Body of pancreas (tissue), 4 donors: ENCODE results near the gene YBX3. TPM values are rescaled to one million over a fixed set of nuclear protein-coding genes. Genes with fewer than 3 reads are reported as not detected.

Source experiments
- ATAC-seq: fragments of 150-250 bp; one replicate; pipeline ENCODE4 v1.9.1; 2016
- DNase-seq, 4 donors: peaks; one replicate each; pipeline ENCODE4 v3.0.0-alpha.2; 2019
- H3K27ac ChIP-seq, 4 donors: fragments of 200-600 bp; sonication (generic); 1 replicate in 3 of 4; 2 replicates in 1 of 4; pipeline versions ENCODE4 v1.5.1 to v1.6.1; 2016 to 2019; ENCODE audit warnings: mild to moderate bottlenecking in 1 of 4, mixed read lengths in 1 of 4, moderate library complexity in 1 of 4
- H3K27me3 ChIP-seq, 2 donors: fragments of 200-600 bp; sonication (generic); one replicate each; pipeline ENCODE4 v1.6.0; 2016; ENCODE audit warnings: mild to moderate bottlenecking in 1 of 2
- H3K36me3 ChIP-seq, 2 donors: fragments of 200-600 bp; sonication (generic); replicated peaks in 1 of 2; 2 replicates each; pipeline ENCODE4 v1.5.1; 2016; ENCODE audit warnings: low read depth in 2 of 2; ENCODE audit not compliant: insufficient read depth in 1 of 2
- H3K4me1 ChIP-seq: fragments of 200-600 bp; sonication (generic); one replicate; pipeline ENCODE4 v1.6.0; 2016
- H3K4me3 ChIP-seq, 2 donors: fragments of 200-600 bp; sonication (generic); 1 replicate in 1 of 2; 2 replicates in 1 of 2; pipeline ENCODE4 v1.5.1; 2016 to 2019
- H3K9me3 ChIP-seq, 3 donors: fragments of 200-600 bp; sonication (generic); 1 replicate in 2 of 3; 2 replicates in 1 of 3; pipeline ENCODE4 v1.5.1; 2016
- CTCF ChIP-seq, 7 experiments: fragments of 450-650 bp in 4 of 7; fragments of 200-600 bp in 3 of 7; sonication (generic) in 3 of 7; IDR thresholded peaks; one replicate each; pipeline ENCODE4 v1.5.1; 2016 to 2019; ENCODE audit warnings: antibody characterized with exemption in 7 of 7
- POLR2A ChIP-seq, 3 donors: fragments of 450-650 bp; IDR thresholded peaks; one replicate each; pipeline ENCODE4 v1.6.1; 2016; ENCODE audit warnings: antibody characterized with exemption in 3 of 3, mild to moderate bottlenecking in 2 of 3
- WGBS, 2 donors: methylation state at CpG; one replicate each; pipeline ENCODE4 v1.1.5; 2017; 5-methylcytosine and 5-hydroxymethylcytosine counted together
- intact Hi-C: fragments of 100-400 bp; cut with DNase I; formaldehyde crosslinking; loops from one replicate; pipeline ENCODE4 v1.15.1; 2023
- total RNA-seq, 2 donors: library from RNA; depleted of rRNA; stranded (reverse); fragments of >200 nt; gene quantifications; one replicate each; pipeline ENCODE4 v1.1.0, GENCODE V29; 2016

YBX3 gene
- total RNA-seq, 2 donors from 2014 or later, result 293 to 403 TPM

GRCh38 chr12:10697156-10697555, 26.0 kb downstream of the YBX3 start:
- Histone ChIP-seq H3K36me3 (peaks cover 6 to 27% of the 10 kb centered on the region in 2 donors), H3K27ac (no peak overlapping the region), H3K27me3 (no peaks in the 10 kb centered on the region), H3K4me3 (no peak overlapping the region), H3K4me1 (no peaks in the 10 kb centered on the region), H3K9me3 (no peaks in the 10 kb centered on the region)
- WGBS, 2 donors, result 62 to 78% methylated on average over 2 of the region's 2 CpGs
- intact Hi-C loops, result no loop called here
- no peak for DNase-seq
- no peak for ATAC-seq
- no peak for TF ChIP-seq CTCF (IDR thresholded peaks at IDR 0.05)
- TF ChIP-seq POLR2A (IDR thresholded peaks at IDR 0.05), result no peak

- TF ChIP-seq POLR2A (IDR thresholded peaks at IDR 0.05) (no peak), CTCF (IDR thresholded peaks at IDR 0.05) (no peak)
- H3K27me3 ChIP-seq, result no peaks in the 10 kb centered on the region
- no peak overlapping the region for H3K27ac ChIP-seq
- no peak for DNase-seq
- intact Hi-C loops, result no loop called here
- peaks cover 0 to 2% of the 10 kb centered on the region in 2 donors for H3K36me3 ChIP-seq
- H3K9me3 ChIP-seq, result no peaks in the 10 kb centered on the region
- no peaks in the 10 kb centered on the region for H3K4me1 ChIP-seq
- ATAC-seq, result no peak
- H3K4me3 ChIP-seq, result no peak overlapping the region
- 87 to 98% methylated on average over 2 of the region's 2 CpGs for WGBS, 2 donors
These were observed 32.2 kb downstream of the YBX3 start for GRCh38 chr12:10690906-10691305.

- Histone ChIP-seq H3K9me3 (no peaks in the 10 kb centered on the region), H3K27me3 (no peaks in the 10 kb centered on the region), H3K4me3 (no peak overlapping the region), H3K27ac (no peak overlapping the region), H3K4me1 (no peaks in the 10 kb centered on the region), H3K36me3 (no peaks in the 10 kb centered on the region)
- no peak for TF ChIP-seq CTCF (IDR thresholded peaks at IDR 0.05)
- TF ChIP-seq POLR2A (IDR thresholded peaks at IDR 0.05), result no peak
- intact Hi-C loops, result no loop called here
- DNase-seq, result no peak
- 62 to 89% methylated on average over 2 of the region's 2 CpGs for whole genome bisulfite sequencing, 2 donors
- no peak for ATAC-seq
These were observed 34.0 kb downstream of the YBX3 start for GRCh38 chr12:10689146-10689545.

GRCh38 chr12:10688042-10688441, 35.1 kb downstream of the YBX3 start:
- Histone ChIP-seq H3K4me1 (no peaks in the 10 kb centered on the region), H3K27me3 (no peaks in the 10 kb centered on the region), H3K27ac (no peak overlapping the region), H3K4me3 (no peak overlapping the region), H3K9me3 (no peaks in the 10 kb centered on the region), H3K36me3 (no peaks in the 10 kb centered on the region)
- no peak for DNase-seq
- TF ChIP-seq CTCF (IDR thresholded peaks at IDR 0.05) (no peak), POLR2A (IDR thresholded peaks at IDR 0.05) (no peak)
- WGBS, 2 donors, result 83 to 94% methylated on average over 1 of the region's 1 CpG
- intact Hi-C loops, result no loop called here
- no peak for ATAC-seq

GRCh38 chr12:10673659-10674384, 49.3 kb downstream of the YBX3 start, which contains the start of gene STYK1:
STYK1 (minus strand) TSS chr12:10674052; CDS start chr12:10634618, 39,434 bp downstream.
- intact Hi-C loops, result no loop called here
- Histone ChIP-seq H3K36me3 (no peaks in the 10 kb centered on the region), H3K4me1 (peaks cover 11% of the 10 kb centered on the region), H3K4me3 (peak within 1 kb of the TSS in 1 of 2 donors; percentile 2), H3K9me3 (no peaks in the 10 kb centered on the region), H3K27me3 (no peaks in the 10 kb centered on the region), H3K27ac (no peak within 1 kb of the TSS)
- ATAC-seq, result peak; percentile 71
- no peak for TF ChIP-seq POLR2A (IDR thresholded peaks at IDR 0.05)
- TF ChIP-seq CTCF (IDR thresholded peaks at IDR 0.05), result peak; percentile 72 to 85 (median 79)
- 1% methylated on average over 26 to 35 of the region's 35 CpGs for WGBS, 2 donors
- DNase-seq, result peak; percentile 51 to 73 (median 60)
